GM19467 (cell line): Measurements from ENCODE around the gene IL18RAP.

ENCODE experiments used
- ATAC-seq: cut with Tn5 transposase; IDR thresholded peaks from one replicate; pipeline ENCODE4 v1.9.1; 2021; ENCODE audit warnings: mild to moderate bottlenecking, moderate library complexity; ENCODE audit not compliant: unreplicated experiment

IL18RAP gene

GRCh38 chr2:102492006-102492405 is 69.0 kb downstream of the IL18RAP start:
- no peak for ATAC-seq

GRCh38 chr2:102494570-102494969 is 71.6 kb downstream of the IL18RAP start:
- ATAC-seq, result no peak

DNA sequence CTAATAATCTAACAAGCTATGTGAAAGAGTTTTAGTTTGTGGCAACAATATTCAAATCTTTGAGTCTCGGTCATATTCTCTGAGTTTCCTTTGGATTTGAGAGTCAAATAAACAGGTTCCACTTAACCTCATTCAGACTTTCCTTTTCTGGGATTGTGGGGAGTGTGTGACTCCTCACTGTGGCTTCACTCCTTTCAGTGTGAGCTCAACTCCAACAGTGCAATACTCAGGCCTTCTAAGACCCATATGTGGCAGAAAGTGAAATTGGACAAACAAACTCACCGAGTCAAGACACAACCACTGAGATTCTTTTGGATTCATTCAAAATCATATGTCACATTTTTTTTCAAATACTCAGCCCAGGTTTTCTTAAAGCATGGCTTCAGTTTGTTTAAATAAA is 75.5 kb downstream of the IL18RAP start:
- no peak for ATAC-seq

DNA sequence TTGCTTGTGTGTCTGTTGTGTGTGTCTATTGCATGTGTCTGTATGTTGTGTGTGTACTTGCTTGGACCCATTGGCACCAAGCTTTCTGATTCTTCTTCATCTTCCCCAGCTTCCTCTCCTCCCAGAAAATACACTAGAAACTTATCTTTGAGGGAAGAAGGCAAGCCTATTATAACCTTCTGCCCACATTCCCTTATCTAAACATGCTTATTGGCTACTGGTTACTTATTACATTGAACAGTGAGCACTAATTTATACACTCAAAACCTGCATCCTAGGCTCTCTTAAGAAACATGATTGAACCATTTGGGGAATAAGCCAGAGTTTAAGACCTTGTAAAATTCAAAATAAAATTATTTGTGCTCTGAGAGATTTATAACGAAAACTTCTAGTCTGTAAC is 76.6 kb downstream of the IL18RAP start:
- ATAC-seq, result no peak
